Hepatocyte (in vitro differentiated cells): ENCODE results near the gene KIF9. TPM values are rescaled to one million over a fixed set of nuclear protein-coding genes. Genes with fewer than 3 reads are reported as not detected.
"Not testable (repeated sequence)": the region's sequence is repeated elsewhere in the genome, so short reads cannot be mapped to it uniquely, and the experiment has no call there.

ENCODE experiments used
- DNase-seq: peaks from one replicate; pipeline ENCODE4 v3.0.0-alpha.2; 2016; ENCODE audit warnings: low spot score
- H2AFZ ChIP-seq: fragments of 200-600 bp; sonication (generic); 2 replicates; pipeline ENCODE4 v1.6.0; 2016; ENCODE audit warnings: antibody characterized with exemption, mild to moderate bottlenecking
- H3K27ac ChIP-seq: fragments of 200-600 bp; sonication (generic); 2 replicates; pipeline ENCODE4 v1.5.1; 2016; ENCODE audit warnings: mild to moderate bottlenecking
- H3K27me3 ChIP-seq: fragments of 200-600 bp; sonication (generic); 2 replicates; pipeline ENCODE4 v1.6.1; 2016
- H3K36me3 ChIP-seq: fragments of 200-600 bp; sonication (generic); replicated peaks from 2 replicates; pipeline ENCODE4 v1.5.1; 2016; ENCODE audit warnings: low read depth; ENCODE audit not compliant: insufficient read depth
- H3K4me1 ChIP-seq: fragments of 200-600 bp; sonication (generic); 2 replicates; pipeline ENCODE4 v1.5.1; 2016; ENCODE audit warnings: mild to moderate bottlenecking, moderate library complexity; ENCODE audit not compliant: insufficient read depth
- H3K4me2 ChIP-seq: fragments of 200-600 bp; sonication (generic); 2 replicates; pipeline ENCODE4 v1.6.0; 2016
- H3K4me3 ChIP-seq: fragments of 200-600 bp; sonication (generic); 2 replicates; pipeline ENCODE4 v1.5.1; 2016; ENCODE audit warnings: mild to moderate bottlenecking
- H3K79me2 ChIP-seq: fragments of 200-600 bp; sonication (generic); 2 replicates; pipeline ENCODE4 v1.6.0; 2017; ENCODE audit warnings: mild to moderate bottlenecking
- H3K9me2 ChIP-seq: fragments of 200-600 bp; sonication (generic); replicated peaks from 2 replicates; pipeline ENCODE4 v1.6.0; 2017; ENCODE audit warnings: mild to moderate bottlenecking; ENCODE audit not compliant: insufficient read depth
- H3K9me3 ChIP-seq: fragments of 200-600 bp; sonication (generic); 2 replicates; pipeline ENCODE4 v1.5.1; 2016; ENCODE audit warnings: low read depth, mild to moderate bottlenecking
- H4K20me1 ChIP-seq: fragments of 200-600 bp; sonication (generic); 2 replicates; pipeline ENCODE4 v1.6.0; 2016; ENCODE audit warnings: mild to moderate bottlenecking; ENCODE audit not compliant: insufficient read depth, poor library complexity, severe bottlenecking
- CTCF ChIP-seq: fragments of 200-600 bp; sonication (generic); IDR thresholded peaks from 2 replicates; pipeline ENCODE4 v1.5.1; 2016; ENCODE audit warnings: antibody characterized with exemption, mild to moderate bottlenecking; ENCODE audit not compliant: poor library complexity
- EZH2 ChIP-seq: fragments of 200-600 bp; sonication (generic); IDR thresholded peaks from 2 replicates; pipeline ENCODE4 v1.6.1; 2016; ENCODE audit warnings: antibody characterized with exemption, mild to moderate bottlenecking, borderline replicate concordance
- EZH2phosphoT487 ChIP-seq: fragments of 200-600 bp; sonication (generic); IDR thresholded peaks from one replicate; pipeline ENCODE4 v1.6.1; 2018; ENCODE audit warnings: antibody characterized with exemption, mild to moderate bottlenecking, low read depth, moderate library complexity; ENCODE audit not compliant: unreplicated experiment, severe bottlenecking
- WGBS: methylation state at CpG from one replicate; pipeline ENCODE4 v1.1.6; 2016; ENCODE audit warnings: low lambda C conversion rate; ENCODE audit errors: missing lambda C conversion rate; 5-methylcytosine and 5-hydroxymethylcytosine counted together
- polyA plus RNA-seq: library from polyadenylated mRNA; unstranded; fragments of >200 nt; fragmentation: Nextera tagmentation; extraction: Ambion mirVana; gene quantifications from 2 replicates; pipeline ENCODE4 v1.2.1, GENCODE V29; 2016
- total RNA-seq: library from RNA; depleted of rRNA; stranded (reverse); fragments of >200 nt; gene quantifications from 2 replicates; pipeline ENCODE4 v1.2.3, GENCODE V29; 2014

Gene KIF9
- total and polyA plus RNA-seq, 2 experiments from 2014 or later: 4.2 to 5.3 TPM

- Histone ChIP-seq H3K4me3 (no peak overlapping the region), H3K9me2 (no peaks in the 10 kb centered on the region), H3K36me3 (no peaks in the 10 kb centered on the region), H4K20me1 (no peaks in the 10 kb centered on the region), H2AFZ (no peak overlapping the region), H3K4me2 (no peak overlapping the region), H3K4me1 (no peaks in the 10 kb centered on the region), H3K27ac (no peak overlapping the region), H3K27me3 (no peaks in the 10 kb centered on the region), H3K79me2 (no peaks in the 10 kb centered on the region), H3K9me3 (no peaks in the 10 kb centered on the region)
- TF ChIP-seq EZH2phosphoT487 (no peak), EZH2 (no peak), CTCF (no peak)
- WGBS: 78% methylated on average over 3 of the region's 3 CpGs
- DNase-seq: no peak
These were observed 58.8 kb downstream of the KIF9 start for GRCh38 chr3:47223755-47224154.

- Histone ChIP-seq H3K4me2 (no peak overlapping the region), H3K9me2 (no peaks in the 10 kb centered on the region), H3K4me3 (no peak overlapping the region), H3K9me3 (no peaks in the 10 kb centered on the region), H3K79me2 (no peaks in the 10 kb centered on the region), H2AFZ (no peak overlapping the region), H3K36me3 (no peaks in the 10 kb centered on the region), H3K27ac (no peak overlapping the region), H3K4me1 (no peaks in the 10 kb centered on the region), H4K20me1 (no peaks in the 10 kb centered on the region), H3K27me3 (no peaks in the 10 kb centered on the region)
- 35% methylated on average over 1 of the region's 1 CpG for WGBS
- DNase-seq: no peak
- TF ChIP-seq EZH2phosphoT487 (no peak), EZH2 (no peak), CTCF (no peak)
These were observed 60.8 kb downstream of the KIF9 start for GRCh38 chr3:47221798-47222197.

DNA sequence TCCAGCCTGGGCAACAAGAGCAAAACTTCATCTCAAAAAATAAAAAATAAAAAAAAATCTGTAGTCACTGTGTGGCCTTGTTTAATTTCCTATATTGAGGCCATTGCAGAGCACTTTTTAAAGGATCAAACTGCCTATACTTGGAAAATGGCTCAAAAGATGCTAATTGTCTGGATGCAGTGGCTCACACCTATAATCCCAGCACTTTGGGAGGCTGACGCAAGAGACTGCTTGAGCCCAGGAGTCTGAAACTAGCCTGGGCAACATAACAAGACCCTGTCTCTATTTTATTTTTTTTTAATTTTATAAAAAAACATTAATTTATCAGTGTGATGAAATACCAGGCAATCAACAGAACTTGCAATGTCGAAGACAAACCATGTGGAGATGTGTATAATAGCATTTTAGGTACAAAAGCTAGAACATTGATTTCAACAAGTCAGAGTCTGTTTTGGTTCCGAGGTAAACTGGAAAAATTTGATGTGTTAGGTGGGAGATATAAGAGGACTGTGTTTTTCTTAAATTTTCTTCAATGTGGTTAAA lies 71.7 kb downstream of the KIF9 start:
- TF ChIP-seq EZH2phosphoT487 (no peak), CTCF (no peak), EZH2 (no peak)
- H3K9me3 ChIP-seq: no peaks in the 10 kb centered on the region
- no peaks in the 10 kb centered on the region for H3K4me1 ChIP-seq
- H4K20me1 ChIP-seq: no peaks in the 10 kb centered on the region
- no peak overlapping the region for H2AFZ ChIP-seq
- no peak overlapping the region for H3K27ac ChIP-seq
- no peak for DNase-seq
- H3K27me3 ChIP-seq: no peaks in the 10 kb centered on the region
- no peaks in the 10 kb centered on the region for H3K36me3 ChIP-seq
- no peaks in the 10 kb centered on the region for H3K79me2 ChIP-seq
- 97% methylated on average over 3 of the region's 3 CpGs for WGBS
- H3K4me2 ChIP-seq: no peak overlapping the region
- H3K4me3 ChIP-seq: no peak overlapping the region
- no peaks in the 10 kb centered on the region for H3K9me2 ChIP-seq

DNA sequence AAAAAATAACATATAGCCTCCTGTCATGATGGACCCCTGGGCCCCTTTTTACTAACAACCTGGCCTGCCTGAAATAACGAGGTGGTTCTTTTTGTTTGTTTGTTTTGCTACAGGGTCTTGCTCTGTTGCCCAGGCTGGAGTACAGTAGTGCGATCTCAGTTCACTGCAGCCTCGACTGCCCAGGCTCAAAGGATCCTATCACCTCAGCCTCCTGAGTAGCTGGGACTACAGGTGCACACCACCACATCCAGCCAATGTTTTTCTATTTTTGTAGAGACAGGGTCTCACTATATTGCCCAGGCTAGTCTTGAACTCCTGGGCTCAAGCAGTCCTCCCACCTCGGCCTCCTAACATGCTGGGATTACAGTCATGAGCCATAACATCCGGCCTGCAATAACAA lies 76.6 kb downstream of the KIF9 start:
- H4K20me1 ChIP-seq, H3K4me2 ChIP-seq, H3K9me2 ChIP-seq, DNase-seq, H3K36me3 ChIP-seq, H3K4me1 ChIP-seq, H3K4me3 ChIP-seq, H3K27me3 ChIP-seq, H2AFZ ChIP-seq, H3K9me3 ChIP-seq, H3K79me2 ChIP-seq, H3K27ac ChIP-seq: not testable (repeated sequence)
- WGBS: 97% methylated on average over 5 of the region's 5 CpGs
